B cell (primary cell): ENCODE data around the gene ANKRD33B. TPM values are rescaled to one million over a fixed set of nuclear protein-coding genes. Genes with fewer than 3 reads are reported as not detected.

ENCODE experiments used
- ATAC-seq: fragments of 200-7000 bp; cut with Tn5 transposase; one replicate; pipeline ENCODE4 v1.10.0; 2021; ENCODE audit warnings: low read depth, mild to moderate bottlenecking, moderate number of reproducible peaks, moderate library complexity
- CTCF ChIA-PET: fragments of 350-600 bp; sonication (Branson Sonifier 250); formaldehyde crosslinking; loops from one replicate; lab custom pipeline; 2021; ENCODE audit warnings: antibody characterized with exemption, inconsistent platforms; lab: Charles Lee
- POLR2A ChIA-PET: fragments of 350-600 bp; sonication (Branson Sonifier 250); formaldehyde crosslinking; loops from one replicate; lab custom pipeline; 2021; ENCODE audit warnings: antibody characterized with exemption; lab: Charles Lee
- DNase-seq: peaks from one replicate; pipeline ENCODE4 v3.0.0; 2013
- H2AFZ ChIP-seq: 2 replicates; pipeline ENCODE4 v1.6.1; 2012; ENCODE audit warnings: mild to moderate bottlenecking, low read depth, low read length; ENCODE audit not compliant: insufficient read depth, poor library complexity, severe bottlenecking
- H3K27ac ChIP-seq, 2 donors: 1 replicate in 1 of 2; 2 replicates in 1 of 2; pipeline ENCODE4 v1.5.1; 2012 to 2013; ENCODE audit warnings: low read length in 2 of 2, mild to moderate bottlenecking in 2 of 2, moderate library complexity in 1 of 2
- H3K27me3 ChIP-seq, 4 experiments: fragments of 200-600 bp in 1 of 4; sonication (generic) in 1 of 4; replicated peaks in 1 of 4; 1 replicate in 2 of 4; 2 replicates in 2 of 4; pipeline versions ENCODE4 v1.6.1 to v1.7.0; 2013 to 2016; ENCODE audit warnings: low read length in 3 of 4, mild to moderate bottlenecking in 2 of 4, mixed read lengths in 1 of 4, moderate library complexity in 1 of 4; ENCODE audit not compliant: insufficient read depth in 4 of 4, control insufficient read depth in 3 of 4; ENCODE audit errors: control extremely low read depth in 1 of 4
- H3K36me3 ChIP-seq, 2 experiments: replicated peaks in 1 of 2; 1 replicate in 1 of 2; 2 replicates in 1 of 2; pipeline versions ENCODE4 v1.6.1 to v1.7.1; 2013; ENCODE audit warnings: low read length in 1 of 2; ENCODE audit not compliant: insufficient read depth in 2 of 2, control insufficient read depth in 1 of 2; ENCODE audit errors: control extremely low read depth in 1 of 2, extremely low read depth in 1 of 2
- H3K4me1 ChIP-seq, 2 donors: fragments of 200-600 bp in 1 of 2; sonication (generic) in 1 of 2; 1 replicate in 1 of 2; 2 replicates in 1 of 2; pipeline versions ENCODE4 v1.5.1 to v1.6.1; 2013 to 2017; ENCODE audit warnings: low read length in 2 of 2; ENCODE audit not compliant: control insufficient read depth in 2 of 2, insufficient read depth in 2 of 2
- H3K4me2 ChIP-seq: replicated peaks from 2 replicates; pipeline ENCODE3; 2012; ENCODE audit warnings: mild to moderate bottlenecking, low read depth, low read length; ENCODE audit not compliant: poor library complexity, severe bottlenecking
- H3K4me3 ChIP-seq, 5 experiments: fragments of 200-600 bp in 1 of 5; sonication (generic) in 1 of 5; 1 replicate in 3 of 5; 2 replicates in 2 of 5; pipeline versions ENCODE4 v1.5.1 to v1.7.0; 2011 to 2016; ENCODE audit warnings: low read length in 4 of 5, mild to moderate bottlenecking in 4 of 5, low read depth in 2 of 5, control low read depth in 1 of 5, moderate library complexity in 1 of 5; ENCODE audit not compliant: insufficient read depth in 1 of 5; ENCODE audit errors: control extremely low read depth in 1 of 5, extremely low read depth in 1 of 5
- H3K79me2 ChIP-seq: fragments of 200-600 bp; sonication (generic); one replicate; pipeline ENCODE4 v1.6.0; 2016; ENCODE audit warnings: low read length; ENCODE audit not compliant: control insufficient read depth, insufficient read depth
- H3K9ac ChIP-seq: fragments of 200-600 bp; sonication (generic); 2 replicates; pipeline ENCODE4 v1.6.1; 2017; ENCODE audit warnings: mild to moderate bottlenecking, low read length, moderate library complexity
- H3K9me3 ChIP-seq, 3 donors: one replicate each; pipeline versions ENCODE4 v1.6.1 to v1.7.1; 2013; ENCODE audit warnings: low read length in 2 of 3; ENCODE audit not compliant: control insufficient read depth in 2 of 3, insufficient read depth in 1 of 3; ENCODE audit errors: control extremely low read depth in 1 of 3
- H4K20me1 ChIP-seq: 2 replicates; pipeline ENCODE4 v1.6.0; 2012; ENCODE audit warnings: mild to moderate bottlenecking, low read length; ENCODE audit not compliant: insufficient read depth, control insufficient read depth, poor library complexity, severe bottlenecking
- H3K27ac Mint-ChIP-seq: one replicate; pipeline ENCODE4 v1.8.0; 2021; ENCODE audit warnings: mixed read lengths
- H3K27me3 Mint-ChIP-seq: one replicate; pipeline ENCODE4 v1.8.0; 2021; ENCODE audit warnings: mixed read lengths
- H3K4me1 Mint-ChIP-seq: one replicate; pipeline ENCODE4 v1.8.0; 2021; ENCODE audit warnings: mixed read lengths
- H3K4me3 Mint-ChIP-seq: one replicate; pipeline ENCODE4 v1.8.0; 2021; ENCODE audit warnings: mixed read lengths
- H3K9me3 Mint-ChIP-seq: one replicate; pipeline ENCODE4 v1.8.0; 2022; ENCODE audit warnings: mixed read lengths; ENCODE audit not compliant: insufficient read depth
- EZH2 ChIP-seq: IDR thresholded peaks from 2 replicates; pipeline ENCODE4 v1.6.1; 2012; ENCODE audit warnings: borderline replicate concordance, low read depth, mild to moderate bottlenecking, moderate library complexity, low read length; ENCODE audit not compliant: insufficient read depth, poor library complexity, severe bottlenecking
- WGBS: methylation state at CpG from one replicate; pipeline ENCODE4 v1.1.5; 2013; ENCODE audit warnings: missing lambda C conversion rate; ENCODE audit not compliant: insufficient coverage; 5-methylcytosine and 5-hydroxymethylcytosine counted together
- intact Hi-C: fragments of 100-400 bp; cut with micrococcal nuclease; formaldehyde crosslinking; loops from one replicate; pipeline ENCODE4 v1.10.0; 2022
- polyA plus RNA-seq: library from polyadenylated mRNA; depleted of rRNA; stranded (reverse); fragments of >200 nt; gene quantifications from 2 replicates; pipeline ENCODE4 v1.2.3, GENCODE V29; 2012
- total RNA-seq, 2 donors: library from RNA; stranded (reverse); fragments of 120-200 nt in 1 of 2; gene quantifications; 1 replicate in 1 of 2; 2 replicates in 1 of 2; pipeline versions ENCODE4 v1.2.3 to v1.2.4, GENCODE V29; 2013 to 2022
- TF ChIP-seq, protein P1 (sequence below): fragments of 200-600 bp; IDR thresholded peaks from one replicate; pipeline ENCODE4 v1.8.0; 2022; ENCODE audit warnings: antibody characterized with exemption, mild to moderate bottlenecking

Gene ANKRD33B
- total and polyA plus RNA-seq, 2 donors (not counting 1 experiment from before 2014, with no cell fraction given), result 2.9 to 23.4 TPM

DNA sequence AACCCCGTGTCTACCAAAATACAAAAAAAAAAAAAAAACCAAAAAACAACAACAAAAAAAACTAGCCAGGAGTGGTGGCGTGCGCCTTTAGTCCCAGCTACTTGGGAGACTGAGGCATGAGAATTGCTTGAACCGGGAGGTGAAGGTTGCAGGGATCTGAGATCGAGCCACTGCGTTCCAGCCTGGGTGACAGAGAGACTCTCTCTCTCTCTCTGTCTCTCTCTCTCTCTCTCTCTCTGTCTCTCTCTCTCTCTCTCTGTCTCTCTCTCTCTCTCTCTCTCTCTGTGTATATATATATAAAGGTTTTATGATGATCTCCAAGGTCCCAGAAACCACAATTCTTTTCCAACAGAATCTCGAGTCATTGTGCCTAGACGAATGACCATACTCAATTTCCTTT is 18.8 kb upstream of the ANKRD33B start:
- no peak overlapping the region for H2AFZ ChIP-seq
- TF ChIP-seq EZH2, result no peak
- TF ChIP-seq, protein P1, sequence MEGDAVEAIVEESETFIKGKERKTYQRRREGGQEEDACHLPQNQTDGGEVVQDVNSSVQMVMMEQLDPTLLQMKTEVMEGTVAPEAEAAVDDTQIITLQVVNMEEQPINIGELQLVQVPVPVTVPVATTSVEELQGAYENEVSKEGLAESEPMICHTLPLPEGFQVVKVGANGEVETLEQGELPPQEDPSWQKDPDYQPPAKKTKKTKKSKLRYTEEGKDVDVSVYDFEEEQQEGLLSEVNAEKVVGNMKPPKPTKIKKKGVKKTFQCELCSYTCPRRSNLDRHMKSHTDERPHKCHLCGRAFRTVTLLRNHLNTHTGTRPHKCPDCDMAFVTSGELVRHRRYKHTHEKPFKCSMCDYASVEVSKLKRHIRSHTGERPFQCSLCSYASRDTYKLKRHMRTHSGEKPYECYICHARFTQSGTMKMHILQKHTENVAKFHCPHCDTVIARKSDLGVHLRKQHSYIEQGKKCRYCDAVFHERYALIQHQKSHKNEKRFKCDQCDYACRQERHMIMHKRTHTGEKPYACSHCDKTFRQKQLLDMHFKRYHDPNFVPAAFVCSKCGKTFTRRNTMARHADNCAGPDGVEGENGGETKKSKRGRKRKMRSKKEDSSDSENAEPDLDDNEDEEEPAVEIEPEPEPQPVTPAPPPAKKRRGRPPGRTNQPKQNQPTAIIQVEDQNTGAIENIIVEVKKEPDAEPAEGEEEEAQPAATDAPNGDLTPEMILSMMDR, result no peak
- H3K27ac ChIP-seq, result no peak overlapping the region
- intact Hi-C loops, result no loop called here
- WGBS, result no CpG with 5 or more reads among the region's 8 CpGs
- H3K4me2 ChIP-seq, result no peak overlapping the region
- POLR2A ChIA-PET, result interaction anchor here (0.6 kb wide), 1 partner anchor 158 kb away, joined by 3 read pairs; no protein-coding TSS in a partner anchor
- peaks cover 0 to 9% (median 0%) of the 10 kb centered on the region in 4 experiments for H3K27me3 ChIP-seq
- no peaks in the 10 kb centered on the region for H3K79me2 ChIP-seq
- Mint-ChIP-seq H3K27me3 (peaks cover 6% of the 10 kb centered on the region), H3K4me1 (peaks cover 10% of the 10 kb centered on the region), H3K9me3 (no peaks in the 10 kb centered on the region), H3K27ac (no peak overlapping the region), H3K4me3 (no peak overlapping the region)
- peaks cover 0 to 4% of the 10 kb centered on the region in 2 donors for H3K4me1 ChIP-seq
- ATAC-seq, result no peak
- no peaks in the 10 kb centered on the region for H3K36me3 ChIP-seq
- CTCF ChIA-PET, result no interaction called here
- no peak overlapping the region for H3K4me3 ChIP-seq
- no peak overlapping the region for H3K9ac ChIP-seq
- no peaks in the 10 kb centered on the region for H4K20me1 ChIP-seq
- no peak for DNase-seq
- H3K9me3 ChIP-seq, result peaks cover 0 to 5% (median 0%) of the 10 kb centered on the region in 3 donors

GRCh38 chr5:10546186-10546585 is 17.7 kb upstream of the ANKRD33B start:
- DNase-seq (no peak), ATAC-seq (no peak)
- H4K20me1 ChIP-seq, result no peaks in the 10 kb centered on the region
- H2AFZ ChIP-seq, result no peak overlapping the region
- Mint-ChIP-seq H3K9me3 (no peaks in the 10 kb centered on the region), H3K27me3 (peaks cover 6% of the 10 kb centered on the region), H3K4me3 (no peak overlapping the region), H3K4me1 (peaks cover 10% of the 10 kb centered on the region), H3K27ac (no peak overlapping the region)
- no peaks in the 10 kb centered on the region for H3K36me3 ChIP-seq
- CTCF ChIA-PET, result no interaction called here
- peaks cover 0 to 4% of the 10 kb centered on the region in 2 donors for H3K4me1 ChIP-seq
- H3K27me3 ChIP-seq, result peaks cover 0 to 9% (median 0%) of the 10 kb centered on the region in 4 experiments
- TF ChIP-seq, protein P1, result no peak
- TF ChIP-seq EZH2, result no peak
- 85% methylated on average over 5 of the region's 7 CpGs for WGBS
- no peaks in the 10 kb centered on the region for H3K79me2 ChIP-seq
- no peak overlapping the region for H3K9ac ChIP-seq
- no peak overlapping the region for H3K4me2 ChIP-seq
- intact Hi-C loops, result no loop called here
- no peak overlapping the region for H3K27ac ChIP-seq
- no peak overlapping the region for H3K4me3 ChIP-seq
- H3K9me3 ChIP-seq, result peaks cover 0 to 5% (median 0%) of the 10 kb centered on the region in 3 donors
- POLR2A ChIA-PET, result no interaction called here
